ENCODE results near the gene DNAJC5G. TPM values are rescaled to one million over a fixed set of nuclear protein-coding genes. Genes with fewer than 3 reads are reported as not detected.

The DNAJC5G gene, protein sequence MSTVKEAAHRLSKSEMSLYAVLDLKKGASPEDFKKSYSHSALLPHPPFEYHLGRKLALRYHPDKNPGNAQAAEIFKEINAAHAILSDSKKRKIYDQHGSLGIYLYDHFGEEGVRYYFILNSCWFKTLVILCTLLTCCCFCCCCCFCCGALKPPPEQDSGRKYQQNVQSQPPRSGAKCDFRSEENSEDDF
- total RNA-seq, result not detected

DNA sequence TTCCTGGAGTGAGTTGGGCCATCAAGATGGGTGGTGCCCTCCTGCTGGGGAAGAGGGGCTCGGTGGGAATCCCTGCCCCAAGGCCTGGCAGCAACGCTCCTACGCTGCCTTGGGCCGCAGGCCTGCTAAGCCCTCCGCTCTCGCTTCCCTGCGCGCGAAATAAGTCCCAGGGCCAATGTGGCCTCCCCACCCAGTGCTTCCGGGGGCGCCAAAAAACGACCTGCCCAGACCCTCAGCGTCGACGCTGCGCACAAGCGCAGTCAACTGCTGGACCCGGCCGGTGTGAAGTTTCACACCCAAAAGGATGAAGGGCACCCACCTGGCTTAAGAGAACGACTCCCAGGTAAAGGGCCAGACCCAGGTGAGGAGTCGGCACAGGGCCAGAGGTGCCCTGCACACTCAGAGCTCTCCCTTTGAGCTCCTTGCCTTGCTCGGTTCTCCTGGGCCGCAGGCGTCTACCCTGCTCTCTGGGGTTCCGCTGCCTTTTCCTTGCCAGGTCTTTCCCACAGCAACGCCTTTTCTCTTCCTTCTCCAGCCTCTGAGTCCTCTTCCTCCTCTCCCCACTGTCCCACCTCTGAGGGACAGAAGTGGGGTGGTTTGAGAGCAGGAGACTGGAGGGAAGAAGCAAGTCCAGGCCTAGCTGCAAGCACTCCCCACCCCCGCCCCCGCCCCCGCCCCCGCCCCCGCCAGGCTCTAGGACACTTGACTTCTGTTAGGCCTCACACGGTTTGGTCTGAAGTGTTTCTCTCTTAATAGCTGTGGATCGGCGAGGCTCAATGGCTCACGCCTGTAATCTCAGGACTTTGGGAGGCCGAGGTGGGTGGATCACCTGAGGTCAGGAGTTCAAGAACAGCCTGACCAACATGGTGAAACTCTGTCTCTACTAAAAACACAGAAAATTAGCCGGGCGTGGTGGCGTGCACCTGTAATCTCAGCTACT lies at the start of gene DNAJC5G:
Gene DNAJC5G, plus strand, starts transcription at position 223 of the 940 bp plus-strand sequence. CDS start 1,296 bp downstream, outside the sequence.
- no peak within 1 kb of the TSS for H3K4me3 ChIP-seq
- H3K4me1 ChIP-seq (replicated peaks in 1 of 2), result no peaks in the 10 kb centered on the region
- ATAC-seq (replicated peaks in 6 of 8), result no peak
- in situ Hi-C loops (cut with MboI; ENCODE audit: low pct_unique_long_range_greater_than_20kb in 2 of 9, low sequenced_read_pairs in 9 of 9, unreplicated experiment in 9 of 9), result loop anchor here in 5 of 9 experiments (25.0 kb wide), 2 partner anchors 163 to 313 kb away; partner anchors contain the start of genes ABHD1 (in 3 of the 5), CGREF1 (in 3 of the 5) and MAPRE3 (in 3 of the 5)
- no peak within 1 kb of the TSS for H3K27ac ChIP-seq
- 70 to 90% (median 83%) methylated on average over 2 to 17 of the region's 39 CpGs; no CpG with 5 or more reads in 4 of the 10 experiments for WGBS, 10 experiments

DNA sequence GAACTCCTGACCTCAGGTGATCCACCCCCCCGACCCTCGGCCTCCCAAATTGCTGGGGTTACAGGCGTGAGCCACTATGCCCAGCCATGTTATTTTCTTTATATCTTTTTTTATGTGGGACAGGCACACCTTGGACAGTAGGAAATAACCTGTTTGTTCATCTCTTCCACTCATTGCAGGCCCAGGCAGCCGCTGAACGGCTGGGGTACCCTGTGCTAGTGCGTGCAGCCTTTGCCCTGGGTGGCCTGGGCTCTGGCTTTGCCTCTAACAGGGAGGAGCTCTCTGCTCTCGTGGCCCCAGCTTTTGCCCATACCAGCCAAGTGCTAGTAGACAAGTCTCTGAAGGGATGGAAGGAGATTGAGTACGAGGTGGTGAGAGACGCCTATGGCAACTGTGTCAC lies 49.7 kb upstream of the DNAJC5G start:
- Histone ChIP-seq H3K27ac (no peak overlapping the region), H3K4me3 (no peak overlapping the region), H3K4me1 (replicated peaks in 1 of 2) (no peaks in the 10 kb centered on the region)
- in situ Hi-C loops (cut with MboI; ENCODE audit: low pct_unique_long_range_greater_than_20kb in 2 of 9, low sequenced_read_pairs in 9 of 9, unreplicated experiment in 9 of 9), result no loop called here
- no peak for ATAC-seq (replicated peaks in 6 of 8)
- 89 to 100% (median 100%) methylated on average over 1 to 6 of the region's 9 CpGs; no CpG with 5 or more reads in 3 of the 10 experiments for WGBS, 10 experiments

DNA sequence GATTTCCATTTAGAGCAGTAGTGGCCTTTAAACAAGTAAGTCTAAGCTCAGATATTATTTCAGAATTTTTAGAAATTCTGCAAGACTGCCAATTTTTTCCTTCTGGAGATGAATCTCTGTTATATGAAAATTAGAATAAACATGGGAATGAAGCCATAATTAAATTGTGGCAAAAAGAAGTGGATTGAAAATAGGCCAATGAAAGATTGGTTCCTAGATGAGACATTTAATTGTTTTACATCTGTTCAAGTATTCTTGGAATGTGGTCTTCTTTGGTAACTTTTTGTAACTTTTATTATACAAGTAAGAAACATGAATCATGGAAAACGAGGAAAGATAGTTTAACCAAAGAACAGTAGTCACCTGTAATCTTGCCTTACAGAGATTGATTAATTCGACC lies 47.7 kb upstream of the DNAJC5G start:
- WGBS, 10 experiments, result 81 to 100% (median 91%) methylated on average over 1 to 2 of the region's 2 CpGs; no CpG with 5 or more reads in 1 of the 10 experiments
- Histone ChIP-seq H3K4me1 (replicated peaks in 1 of 2) (no peaks in the 10 kb centered on the region), H3K4me3 (no peak overlapping the region), H3K27ac (no peak overlapping the region)
- ATAC-seq (replicated peaks in 6 of 8), result no peak
- in situ Hi-C loops (cut with MboI; ENCODE audit: low pct_unique_long_range_greater_than_20kb in 2 of 9, low sequenced_read_pairs in 9 of 9, unreplicated experiment in 9 of 9), result no loop called here

DNA sequence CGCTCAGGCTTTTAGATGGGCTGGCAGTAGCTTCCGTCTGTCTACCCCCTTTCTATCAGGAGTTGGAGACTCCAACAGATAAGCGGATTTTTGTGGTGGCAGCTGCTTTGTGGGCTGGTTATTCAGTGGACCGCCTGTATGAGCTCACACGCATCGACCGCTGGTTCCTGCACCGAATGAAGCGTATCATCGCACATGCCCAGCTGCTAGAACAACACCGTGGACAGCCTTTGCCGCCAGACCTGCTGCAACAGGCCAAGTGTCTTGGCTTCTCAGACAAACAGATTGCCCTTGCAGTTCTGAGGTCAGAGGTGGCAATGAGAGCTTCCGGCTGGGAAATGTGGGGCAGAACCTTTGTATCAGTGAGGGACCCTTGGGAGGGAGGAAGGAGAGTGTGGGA lies 43.3 kb upstream of the DNAJC5G start:
- no peaks in the 10 kb centered on the region for H3K4me1 ChIP-seq (replicated peaks in 1 of 2)
- no peak overlapping the region for H3K4me3 ChIP-seq
- in situ Hi-C loops (cut with MboI; ENCODE audit: low pct_unique_long_range_greater_than_20kb in 2 of 9, low sequenced_read_pairs in 9 of 9, unreplicated experiment in 9 of 9), result no loop called here
- WGBS, 10 experiments, result 76 to 100% (median 93%) methylated on average over 3 to 11 of the region's 13 CpGs; no CpG with 5 or more reads in 2 of the 10 experiments
- H3K27ac ChIP-seq, result no peak overlapping the region
- ATAC-seq (replicated peaks in 6 of 8), result no peak

DNA sequence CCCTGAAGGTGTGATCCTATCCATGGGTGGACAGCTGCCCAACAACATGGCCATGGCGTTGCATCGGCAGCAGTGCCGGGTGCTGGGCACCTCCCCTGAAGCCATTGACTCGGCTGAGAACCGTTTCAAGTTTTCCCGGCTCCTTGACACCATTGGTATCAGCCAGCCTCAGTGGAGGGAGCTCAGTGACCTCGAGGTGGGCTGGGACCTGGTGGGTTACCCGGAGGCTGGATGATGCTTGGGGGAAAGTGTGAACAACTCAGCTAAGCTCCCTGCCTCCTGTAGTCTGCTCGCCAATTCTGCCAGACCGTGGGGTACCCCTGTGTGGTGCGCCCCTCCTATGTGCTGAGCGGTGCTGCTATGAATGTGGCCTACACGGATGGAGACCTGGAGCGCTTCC lies 41.9 kb upstream of the DNAJC5G start:
- Histone ChIP-seq H3K4me1 (replicated peaks in 1 of 2) (no peaks in the 10 kb centered on the region), H3K4me3 (no peak overlapping the region), H3K27ac (no peak overlapping the region)
- WGBS, 10 experiments, result 60 to 100% (median 97%) methylated on average over 1 to 8 of the region's 14 CpGs; no CpG with 5 or more reads in 4 of the 10 experiments
- in situ Hi-C loops (cut with MboI; ENCODE audit: low pct_unique_long_range_greater_than_20kb in 2 of 9, low sequenced_read_pairs in 9 of 9, unreplicated experiment in 9 of 9), result no loop called here
- ATAC-seq (replicated peaks in 6 of 8), result no peak

DNA sequence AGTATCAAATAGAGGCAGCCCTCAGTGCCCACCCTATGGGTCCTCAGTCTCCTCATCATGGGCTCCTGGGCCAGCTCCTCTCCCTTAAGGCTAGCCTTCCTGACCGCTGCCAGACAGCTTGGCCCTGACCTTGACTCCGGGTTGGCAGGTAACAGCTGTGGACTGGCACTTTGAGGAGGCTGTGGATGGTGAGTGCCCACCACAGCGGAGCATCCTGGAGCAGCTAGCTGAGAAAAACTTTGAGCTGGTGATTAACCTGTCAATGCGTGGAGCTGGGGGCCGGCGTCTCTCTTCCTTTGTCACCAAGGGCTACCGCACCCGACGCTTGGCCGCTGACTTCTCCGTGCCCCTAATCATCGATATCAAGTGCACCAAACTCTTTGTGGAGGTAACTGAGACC lies 39.1 kb upstream of the DNAJC5G start:
- Histone ChIP-seq H3K27ac (no peak overlapping the region), H3K4me1 (replicated peaks in 1 of 2) (no peaks in the 10 kb centered on the region), H3K4me3 (no peak overlapping the region)
- in situ Hi-C loops (cut with MboI; ENCODE audit: low pct_unique_long_range_greater_than_20kb in 2 of 9, low sequenced_read_pairs in 9 of 9, unreplicated experiment in 9 of 9), result no loop called here
- no peak for ATAC-seq (replicated peaks in 6 of 8)
- WGBS, 10 experiments, result 80 to 100% (median 97%) methylated on average over 1 to 9 of the region's 12 CpGs; no CpG with 5 or more reads in 5 of the 10 experiments

DNA sequence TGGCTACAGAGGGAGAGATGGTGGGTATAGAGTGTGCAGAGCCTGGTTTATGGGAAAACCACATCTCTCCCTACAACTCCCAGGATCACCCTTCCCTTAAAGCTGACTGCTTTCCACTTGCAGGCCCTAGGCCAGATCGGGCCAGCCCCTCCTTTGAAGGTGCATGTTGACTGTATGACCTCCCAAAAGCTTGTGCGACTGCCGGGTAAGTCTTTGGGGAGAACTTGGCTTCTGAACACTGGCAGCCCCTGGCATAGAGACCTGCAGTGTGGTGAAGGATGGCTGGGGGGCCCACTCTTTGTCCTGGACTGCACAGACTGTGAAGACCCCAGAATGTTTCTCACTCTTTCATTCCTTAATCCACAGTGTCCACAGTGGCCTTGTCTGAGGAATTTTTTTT lies 38.6 kb upstream of the DNAJC5G start:
- ATAC-seq (replicated peaks in 6 of 8), result no peak
- H3K4me3 ChIP-seq, result no peak overlapping the region
- 94 to 100% (median 100%) methylated on average over 1 to 3 of the region's 3 CpGs; no CpG with 5 or more reads in 5 of the 10 experiments for WGBS, 10 experiments
- in situ Hi-C loops (cut with MboI; ENCODE audit: low pct_unique_long_range_greater_than_20kb in 2 of 9, low sequenced_read_pairs in 9 of 9, unreplicated experiment in 9 of 9), result no loop called here
- no peak overlapping the region for H3K27ac ChIP-seq
- H3K4me1 ChIP-seq (replicated peaks in 1 of 2), result no peaks in the 10 kb centered on the region

DNA sequence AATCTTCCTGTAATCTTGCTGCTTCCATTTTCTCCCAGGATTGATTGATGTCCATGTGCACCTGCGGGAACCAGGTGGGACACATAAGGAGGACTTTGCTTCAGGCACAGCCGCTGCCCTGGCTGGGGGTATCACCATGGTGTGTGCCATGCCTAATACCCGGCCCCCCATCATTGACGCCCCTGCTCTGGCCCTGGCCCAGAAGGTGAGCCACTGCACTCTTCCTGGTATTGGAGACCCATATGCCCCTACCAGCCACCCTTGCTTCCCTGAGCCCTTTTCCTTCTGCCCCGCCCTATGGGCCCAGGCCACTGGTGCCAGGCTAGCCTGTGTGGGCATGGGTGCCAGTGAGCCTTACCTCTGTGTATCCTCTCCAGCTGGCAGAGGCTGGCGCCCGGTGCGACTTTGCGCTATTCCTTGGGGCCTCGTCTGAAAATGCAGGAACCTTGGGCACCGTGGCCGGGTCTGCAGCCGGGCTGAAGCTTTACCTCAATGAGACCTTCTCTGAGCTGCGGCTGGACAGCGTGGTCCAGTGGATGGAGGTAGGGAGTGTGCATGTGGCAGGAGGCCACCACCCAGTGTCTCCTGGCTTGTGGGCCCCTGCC lies 37.8 kb upstream of the DNAJC5G start:
- 92 to 100% (median 94%) methylated on average over 1 to 12 of the region's 15 CpGs; no CpG with 5 or more reads in 4 of the 10 experiments for WGBS, 10 experiments
- Histone ChIP-seq H3K4me1 (replicated peaks in 1 of 2) (no peaks in the 10 kb centered on the region), H3K4me3 (no peak overlapping the region), H3K27ac (no peak overlapping the region)
- no peak for ATAC-seq (replicated peaks in 6 of 8)
- in situ Hi-C loops (cut with MboI; ENCODE audit: low pct_unique_long_range_greater_than_20kb in 2 of 9, low sequenced_read_pairs in 9 of 9, unreplicated experiment in 9 of 9), result no loop called here

DNA sequence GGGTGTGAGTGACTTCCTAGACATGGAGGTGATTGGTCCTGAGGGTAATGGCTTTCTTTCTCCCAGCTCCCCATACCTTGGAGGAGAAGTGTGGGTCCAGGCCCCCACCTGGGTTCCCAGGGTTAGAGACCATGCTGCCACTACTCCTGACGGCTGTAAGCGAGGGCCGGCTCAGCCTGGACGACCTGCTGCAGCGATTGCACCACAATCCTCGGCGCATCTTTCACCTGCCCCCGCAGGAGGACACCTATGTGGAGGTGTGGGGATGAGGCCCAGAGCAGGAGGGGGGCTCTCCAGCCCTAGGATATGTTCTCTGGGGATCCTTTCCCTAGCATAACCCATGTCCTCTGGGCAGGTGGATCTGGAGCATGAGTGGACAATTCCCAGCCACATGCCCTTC lies 36.3 kb upstream of the DNAJC5G start:
- Histone ChIP-seq H3K4me1 (replicated peaks in 1 of 2) (no peaks in the 10 kb centered on the region), H3K4me3 (no peak overlapping the region), H3K27ac (no peak overlapping the region)
- 100% methylated on average over 1 of the region's 8 CpGs; no CpG with 5 or more reads in 9 of the 10 experiments for WGBS, 10 experiments
- in situ Hi-C loops (cut with MboI; ENCODE audit: low pct_unique_long_range_greater_than_20kb in 2 of 9, low sequenced_read_pairs in 9 of 9, unreplicated experiment in 9 of 9), result no loop called here
- ATAC-seq (replicated peaks in 6 of 8), result no peak

DNA sequence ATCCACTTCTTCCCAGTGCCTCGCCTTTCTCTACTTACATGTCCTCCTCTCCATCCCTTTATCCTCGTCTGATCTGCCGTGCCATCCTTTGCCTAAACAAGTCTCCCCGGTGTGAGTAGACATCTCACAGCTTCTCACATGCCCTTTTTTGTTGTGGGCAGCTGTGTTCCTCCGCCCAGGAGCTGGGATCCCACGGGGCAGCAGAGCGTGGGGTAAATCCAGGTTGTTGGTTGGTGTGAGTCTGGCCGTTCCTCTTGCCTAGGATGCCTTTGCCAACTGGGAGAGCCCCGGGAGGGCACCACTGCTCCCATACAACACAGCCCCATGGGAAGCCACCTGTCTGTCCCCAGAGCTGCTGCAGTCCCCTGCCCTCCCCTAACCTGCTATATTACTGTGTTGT lies 34.8 kb upstream of the DNAJC5G start:
- H3K4me1 ChIP-seq (replicated peaks in 1 of 2), result no peaks in the 10 kb centered on the region
- no peak for ATAC-seq (replicated peaks in 6 of 8)
- WGBS, 10 experiments, result 67 to 100% (median 95%) methylated on average over 1 to 8 of the region's 9 CpGs; no CpG with 5 or more reads in 2 of the 10 experiments
- in situ Hi-C loops (cut with MboI; ENCODE audit: low pct_unique_long_range_greater_than_20kb in 2 of 9, low sequenced_read_pairs in 9 of 9, unreplicated experiment in 9 of 9), result no loop called here
- H3K27ac ChIP-seq, result no peak overlapping the region
- H3K4me3 ChIP-seq, result no peak overlapping the region

DNA sequence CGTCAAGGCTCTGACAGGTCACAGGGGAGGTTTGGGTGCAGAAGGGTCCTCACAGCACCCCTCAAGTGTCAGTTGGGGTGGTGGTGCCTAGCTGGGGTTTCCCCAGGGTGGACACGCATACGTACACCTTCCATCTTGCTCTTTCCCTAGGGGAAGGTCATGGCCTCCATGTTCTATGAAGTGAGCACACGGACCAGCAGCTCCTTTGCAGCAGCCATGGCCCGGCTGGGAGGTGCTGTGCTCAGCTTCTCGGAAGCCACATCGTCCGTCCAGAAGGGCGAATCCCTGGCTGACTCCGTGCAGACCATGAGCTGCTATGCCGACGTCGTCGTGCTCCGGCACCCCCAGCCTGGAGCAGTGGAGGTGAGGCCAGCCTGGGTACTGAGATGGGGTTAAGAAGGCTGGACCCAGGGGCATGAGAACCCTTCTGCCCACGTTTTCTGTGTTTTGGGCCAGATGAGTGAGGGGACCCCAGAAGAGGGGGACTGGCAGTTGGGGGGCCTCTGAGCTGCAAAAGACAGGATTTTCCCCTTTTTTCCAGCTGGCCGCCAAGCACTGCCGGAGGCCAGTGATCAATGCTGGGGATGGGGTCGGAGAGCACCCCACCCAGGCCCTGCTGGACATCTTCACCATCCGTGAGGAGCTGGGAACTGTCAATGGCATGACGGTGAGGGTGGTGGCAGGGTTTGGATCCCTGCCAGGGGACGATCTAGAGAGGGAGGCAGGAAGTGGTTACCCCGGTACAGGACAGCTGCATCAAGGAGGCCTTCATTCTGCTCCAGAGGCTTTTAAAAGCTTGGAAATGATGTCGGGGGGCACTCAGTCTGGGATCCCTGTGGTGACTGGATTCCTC lies 33.2 kb upstream of the DNAJC5G start:
- no peaks in the 10 kb centered on the region for H3K4me1 ChIP-seq (replicated peaks in 1 of 2)
- WGBS, 10 experiments, result 94 to 100% (median 100%) methylated on average over 1 to 8 of the region's 24 CpGs; no CpG with 5 or more reads in 5 of the 10 experiments
- in situ Hi-C loops (cut with MboI; ENCODE audit: low pct_unique_long_range_greater_than_20kb in 2 of 9, low sequenced_read_pairs in 9 of 9, unreplicated experiment in 9 of 9), result no loop called here
- H3K4me3 ChIP-seq, result no peak overlapping the region
- no peak overlapping the region for H3K27ac ChIP-seq
- no peak for ATAC-seq (replicated peaks in 6 of 8)

DNA sequence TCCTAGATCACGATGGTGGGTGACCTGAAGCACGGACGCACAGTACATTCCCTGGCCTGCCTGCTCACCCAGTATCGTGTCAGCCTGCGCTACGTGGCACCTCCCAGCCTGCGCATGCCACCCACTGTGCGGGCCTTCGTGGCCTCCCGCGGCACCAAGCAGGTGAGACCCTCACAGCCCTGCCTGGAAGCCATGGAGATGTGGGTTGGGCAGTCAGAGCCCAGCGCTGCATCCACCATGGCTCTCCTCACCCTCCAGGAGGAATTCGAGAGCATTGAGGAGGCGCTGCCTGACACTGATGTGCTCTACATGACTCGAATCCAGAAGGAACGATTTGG lies 32.6 kb upstream of the DNAJC5G start:
- Histone ChIP-seq H3K4me1 (replicated peaks in 1 of 2) (no peaks in the 10 kb centered on the region), H3K27ac (no peak overlapping the region), H3K4me3 (no peak overlapping the region)
- no peak for ATAC-seq (replicated peaks in 6 of 8)
- WGBS, 10 experiments, result 80 to 100% (median 93%) methylated on average over 2 to 4 of the region's 16 CpGs; no CpG with 5 or more reads in 5 of the 10 experiments
- in situ Hi-C loops (cut with MboI; ENCODE audit: low pct_unique_long_range_greater_than_20kb in 2 of 9, low sequenced_read_pairs in 9 of 9, unreplicated experiment in 9 of 9), result no loop called here
